T-helper 22 cell (primary cell): ENCODE data around the gene SERF2.
"Not testable (repeated sequence)": the region's sequence is repeated elsewhere in the genome, so short reads cannot be mapped to it uniquely, and the experiment has no call there.

Source experiments
- DNase-seq: peaks from one replicate; pipeline ENCODE4 v3.0.0-alpha.2; 2020; ENCODE audit warnings: low read depth

Gene SERF2

GRCh38 chr15:43794269-43795037, 2.3 kb downstream of the SERF2 start:
- no peak for DNase-seq

- no peak for DNase-seq
These were observed 3.1 kb downstream of the SERF2 start for GRCh38 chr15:43795197-43795596.

- no peak for DNase-seq
These were observed 3.9 kb downstream of the SERF2 start for GRCh38 chr15:43795997-43796396.

GRCh38 chr15:43796566-43796965, 4.4 kb downstream of the SERF2 start:
- DNase-seq: no peak

GRCh38 chr15:43799209-43799944, 7.3 kb downstream of the SERF2 start:
- no peak for DNase-seq

- no peak for DNase-seq
These were observed 7.8 kb downstream of the SERF2 start, which contains the start of gene SERINC4 for GRCh38 chr15:43799945-43800285. SERINC4 (minus strand) TSS chr15:43800220; CDS start chr15:43799986, 234 bp downstream.

GRCh38 chr15:43800286-43801141, 8.4 kb downstream of the SERF2 start, which contains the start of gene HYPK:
HYPK (plus strand) TSS chr15:43800599; CDS start chr15:43800623, 24 bp downstream.
- DNase-seq: peak; percentile 83

GRCh38 chr15:43802676-43803075, 10.6 kb downstream of the SERF2 start:
- not testable (repeated sequence) for DNase-seq

- DNase-seq: no peak
These were observed 16.4 kb downstream of the SERF2 start for GRCh38 chr15:43808435-43808950.

- no peak for DNase-seq
These were observed 17.0 kb downstream of the SERF2 start for GRCh38 chr15:43808960-43809678.

- DNase-seq: not testable (repeated sequence)
These were observed 22.9 kb downstream of the SERF2 start for GRCh38 chr15:43815064-43815463.

- no peak for DNase-seq
These were observed 29.4 kb downstream of the SERF2 start for GRCh38 chr15:43821505-43821904.

- DNase-seq: peak; percentile 91
These were observed 32.5 kb downstream of the SERF2 start, which contains the start of gene MFAP1 for GRCh38 chr15:43824302-43825246. MFAP1 (minus strand) TSS chr15:43824690; CDS start chr15:43824569, 121 bp downstream.

- DNase-seq: not testable (repeated sequence)
These were observed 33.2 kb downstream of the SERF2 start for GRCh38 chr15:43825305-43825704.

GRCh38 chr15:43826029-43826507, 33.9 kb downstream of the SERF2 start:
- no peak for DNase-seq

- peak; percentile 63 for DNase-seq
These were observed 34.6 kb downstream of the SERF2 start, which contains the start of gene WDR76 for GRCh38 chr15:43826508-43827341. WDR76 (plus strand) TSS chr15:43827002; CDS start chr15:43827033, 31 bp downstream.

- no peak for DNase-seq
These were observed 36.0 kb downstream of the SERF2 start for GRCh38 chr15:43828061-43828657.

- DNase-seq: not testable (repeated sequence)
These were observed 37.9 kb downstream of the SERF2 start for GRCh38 chr15:43829951-43830540.
